Activated CD4-positive, alpha-beta T cell treated with anti-CD3 and anti-CD28 coated beads for 36 hours (primary cell): ENCODE data around the gene LRRC42. TPM values are rescaled to one million over a fixed set of nuclear protein-coding genes. Genes with fewer than 3 reads are reported as not detected.

Source experiments
- ATAC-seq: fragments of 200-7000 bp; cut with Tn5 transposase; one replicate; pipeline ENCODE4 v1.10.0; 2021; ENCODE audit warnings: mild to moderate bottlenecking, moderate library complexity
- CTCF ChIA-PET: fragments of 350-600 bp; sonication (Branson Sonifier 250); formaldehyde crosslinking; loops from one replicate; lab custom pipeline; 2021; ENCODE audit warnings: antibody characterized with exemption; lab: Charles Lee
- POLR2A ChIA-PET: fragments of 350-600 bp; sonication (Branson Sonifier 250); formaldehyde crosslinking; loops from one replicate; lab custom pipeline; 2021; ENCODE audit warnings: antibody characterized with exemption, inconsistent platforms; lab: Charles Lee
- DNase-seq: peaks from one replicate; pipeline ENCODE4 v3.0.0-alpha.2; 2020
- H3K27ac Mint-ChIP-seq: one replicate; pipeline ENCODE4 v1.8.0; 2021; ENCODE audit warnings: mixed read lengths
- H3K27me3 Mint-ChIP-seq: one replicate; pipeline ENCODE4 v1.8.0; 2021; ENCODE audit warnings: mixed read lengths
- H3K36me3 Mint-ChIP-seq: one replicate; pipeline ENCODE4 v1.8.0; 2021; ENCODE audit warnings: low read depth, mixed read lengths
- H3K4me1 Mint-ChIP-seq: one replicate; pipeline ENCODE4 v1.8.0; 2021; ENCODE audit warnings: mixed read lengths
- H3K4me3 Mint-ChIP-seq: one replicate; pipeline ENCODE4 v1.8.0; 2021; ENCODE audit warnings: mild to moderate bottlenecking, moderate library complexity, mixed read lengths
- H3K9me3 Mint-ChIP-seq: one replicate; pipeline ENCODE4 v1.8.0; 2021; ENCODE audit warnings: low read depth, mixed read lengths
- intact Hi-C, 2 experiments: fragments of 100-400 bp; cut with DNase I in 1 of 2; cut with micrococcal nuclease in 1 of 2; formaldehyde crosslinking; loops; one replicate each; pipeline versions ENCODE4 v1.14.2 to v1.15.1; 2022 to 2024; cut with DNase I, micrococcal nuclease
- total RNA-seq, 2 experiments: library from RNA; stranded (reverse); gene quantifications; one replicate each; pipeline ENCODE4 v1.2.3, GENCODE V29; 2021

LRRC42 gene
- total RNA-seq, 2 experiments from 2014 or later = 25.4 to 31.3 TPM

DNA sequence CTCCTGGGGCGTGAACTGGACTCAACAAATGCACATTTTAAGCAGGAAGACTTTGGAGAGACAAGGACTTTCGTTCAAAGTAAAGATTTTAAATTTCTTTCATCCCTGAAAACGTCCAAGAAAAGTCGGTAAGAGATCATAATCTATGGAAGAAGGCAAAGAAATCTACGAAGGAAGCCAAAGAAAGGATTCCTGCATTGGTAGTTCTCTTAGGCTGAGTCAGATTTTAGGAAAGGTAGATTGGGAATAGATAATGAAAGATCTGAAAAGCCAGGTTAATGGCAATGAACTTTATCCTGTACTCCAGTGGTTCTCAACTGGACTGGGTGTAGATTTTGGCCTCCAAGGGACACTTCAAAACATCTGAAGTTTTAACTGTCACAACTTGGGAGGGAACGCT is 3.1 kb upstream of the LRRC42 start:
- H3K27me3 Mint-ChIP-seq = no peaks in the 10 kb centered on the region
- H3K9me3 Mint-ChIP-seq = no peaks in the 10 kb centered on the region
- H3K4me3 Mint-ChIP-seq = peak overlapping the region; percentile 9
- ATAC-seq = no peak
- H3K27ac Mint-ChIP-seq = peak overlapping the region; percentile 23
- intact Hi-C loops = loop anchor here in 1 of 2 experiments (2.0 kb wide), 1 partner anchor 24 kb away; no protein-coding TSS in a partner anchor
- peaks cover 28% of the 10 kb centered on the region for H3K36me3 Mint-ChIP-seq
- peaks cover 51% of the 10 kb centered on the region for H3K4me1 Mint-ChIP-seq
- POLR2A ChIA-PET = interaction anchor here (0.6 kb wide), 1 partner anchor 749 kb away, joined by 4 read pairs; no protein-coding TSS in a partner anchor
- CTCF ChIA-PET = interaction anchor here (1.5 to 9.7 kb wide), 4 partner anchors 16 to 83 kb away, joined by 5 to 93 read pairs (median 8); no protein-coding TSS in a partner anchor
- no peak for DNase-seq

DNA sequence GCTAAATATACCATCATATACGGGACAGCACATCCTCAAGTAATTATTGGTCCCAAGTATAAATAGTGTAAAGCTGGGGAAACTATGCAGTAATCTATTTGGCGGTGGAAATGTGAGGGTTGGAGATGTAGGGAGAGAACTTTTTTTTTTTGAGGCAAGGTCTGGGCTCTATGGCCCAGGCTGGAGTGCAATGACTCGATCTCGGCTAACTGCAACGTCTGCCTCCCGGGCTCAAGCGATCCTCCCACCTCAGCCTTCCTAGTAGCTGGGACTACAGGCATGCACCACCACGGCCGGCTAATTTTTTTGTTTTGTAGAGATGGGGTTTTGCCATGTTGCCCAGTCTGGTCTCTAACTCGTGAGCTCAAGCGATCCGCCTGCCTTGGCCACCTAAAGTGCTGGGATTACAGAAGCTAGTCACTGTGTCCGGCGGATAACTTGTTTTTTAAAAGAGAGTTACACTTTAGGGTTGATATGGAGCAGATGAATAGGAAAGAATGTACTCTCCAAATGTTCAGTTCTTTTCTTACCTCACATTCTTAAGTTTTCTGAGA is 2.6 kb upstream of the LRRC42 start:
- peaks cover 50% of the 10 kb centered on the region for H3K4me1 Mint-ChIP-seq
- ChIA-PET POLR2A (no interaction called here), CTCF (interaction anchor here (0.7 to 9.7 kb wide), 3 partner anchors 29 to 82 kb away, joined by 3 to 93 read pairs (median 5); no protein-coding TSS in a partner anchor)
- no peaks in the 10 kb centered on the region for H3K27me3 Mint-ChIP-seq
- DNase-seq (no peak), ATAC-seq (no peak)
- H3K27ac Mint-ChIP-seq = peak overlapping the region; percentile 38
- no peaks in the 10 kb centered on the region for H3K9me3 Mint-ChIP-seq
- H3K36me3 Mint-ChIP-seq = peaks cover 24% of the 10 kb centered on the region
- intact Hi-C loops = loop anchor here in 1 of 2 experiments (2.0 kb wide), 1 partner anchor 25 kb away; no protein-coding TSS in a partner anchor
- H3K4me3 Mint-ChIP-seq = peak overlapping the region; percentile 95

DNA sequence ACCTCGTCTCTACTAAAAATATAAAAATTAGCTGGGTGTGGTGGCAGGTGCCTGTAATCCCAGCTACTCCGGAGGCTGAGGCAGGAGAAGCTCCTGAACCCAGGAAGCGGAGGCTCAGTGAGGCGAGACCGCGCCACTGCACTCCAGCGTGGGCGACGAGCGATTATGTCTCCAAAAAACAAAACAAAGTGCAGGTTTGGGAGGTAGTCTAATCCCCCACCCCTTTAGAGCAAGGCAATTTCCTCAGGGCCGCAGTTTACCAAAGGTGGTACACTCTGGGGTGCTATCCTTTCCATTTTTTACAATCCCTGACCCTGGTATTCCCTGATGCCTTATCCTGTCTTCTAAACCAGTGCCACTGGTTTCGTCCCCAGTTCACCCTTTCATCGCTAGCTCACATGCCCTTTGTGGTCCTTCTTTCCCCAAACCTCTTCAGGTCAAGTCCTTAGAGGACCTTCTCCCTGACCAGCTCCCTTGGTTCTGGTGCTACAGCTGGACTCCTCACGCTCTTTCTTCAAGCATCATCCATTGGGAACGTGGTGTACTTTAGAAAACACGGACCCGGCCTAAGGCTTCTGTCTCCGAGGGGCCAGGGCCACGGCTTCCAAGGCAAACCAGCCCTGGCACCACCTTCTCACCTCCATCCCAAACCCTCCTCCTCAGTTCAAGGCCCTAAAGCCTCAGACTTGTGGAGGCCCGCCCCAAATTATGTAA is 1.5 kb upstream of the LRRC42 start:
- Mint-ChIP-seq H3K27ac (peak overlapping the region; percentile 89), H3K9me3 (no peaks in the 10 kb centered on the region), H3K4me1 (peaks cover 53% of the 10 kb centered on the region), H3K36me3 (peaks cover 22% of the 10 kb centered on the region), H3K27me3 (no peaks in the 10 kb centered on the region), H3K4me3 (peak overlapping the region; percentile 95)
- DNase-seq (peak; percentile 21), ATAC-seq (no peak)
- POLR2A ChIA-PET = interaction anchor here (0.9 to 2.3 kb wide), 2 partner anchors 55 to 108 kb away, joined by 9 to 16 read pairs; partner anchors contain the start of genes TCEANC2, TMEM59 and YIPF1
- CTCF ChIA-PET = interaction anchor here (0.6 to 9.7 kb wide), 6 partner anchors 10 to 83 kb away, joined by 3 to 93 read pairs (median 4); no protein-coding TSS in a partner anchor
- intact Hi-C loops = loop anchor here (1.0 to 5.0 kb wide), 6 partner anchors 106 to 1577 kb away; partner anchors contain the start of genes CC2D1B (in 1 of the 2), CZIB (in 1 of the 2), LRP8 (in 1 of the 2) and NDC1 (in 1 of the 2)

DNA sequence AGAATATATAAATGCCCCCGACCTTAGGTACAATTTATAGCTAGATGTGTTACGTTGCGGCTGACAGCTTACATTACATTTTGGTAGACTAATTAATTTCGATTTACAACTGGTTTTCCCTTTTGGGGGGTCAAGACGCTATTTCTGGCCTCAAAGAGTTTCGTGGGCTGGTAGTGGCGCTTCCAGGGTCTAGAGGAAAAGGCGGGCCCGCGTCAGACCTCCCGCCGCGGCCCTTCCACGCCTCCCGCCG is 1.0 kb upstream of the LRRC42 start:
- ChIA-PET CTCF (interaction anchor here (0.5 to 9.7 kb wide), 6 partner anchors 11 to 83 kb away, joined by 3 to 93 read pairs (median 4); no protein-coding TSS in a partner anchor), POLR2A (interaction anchor here (0.9 to 2.3 kb wide), 3 partner anchors 55 to 108 kb away, joined by 4 to 16 read pairs (median 9); partner anchors contain the start of genes TCEANC2, TMEM59 and YIPF1)
- intact Hi-C loops = loop anchor here (1.0 to 5.0 kb wide), 6 partner anchors 107 to 1578 kb away; partner anchors contain the start of genes CC2D1B (in 1 of the 2), CZIB (in 1 of the 2), LRP8 (in 1 of the 2) and NDC1 (in 1 of the 2)
- no peak for ATAC-seq
- Mint-ChIP-seq H3K27ac (peak overlapping the region; percentile 89), H3K27me3 (no peaks in the 10 kb centered on the region), H3K4me1 (peaks cover 52% of the 10 kb centered on the region), H3K4me3 (peak overlapping the region; percentile 95), H3K36me3 (peaks cover 21% of the 10 kb centered on the region), H3K9me3 (no peaks in the 10 kb centered on the region)
- no peak for DNase-seq

DNA sequence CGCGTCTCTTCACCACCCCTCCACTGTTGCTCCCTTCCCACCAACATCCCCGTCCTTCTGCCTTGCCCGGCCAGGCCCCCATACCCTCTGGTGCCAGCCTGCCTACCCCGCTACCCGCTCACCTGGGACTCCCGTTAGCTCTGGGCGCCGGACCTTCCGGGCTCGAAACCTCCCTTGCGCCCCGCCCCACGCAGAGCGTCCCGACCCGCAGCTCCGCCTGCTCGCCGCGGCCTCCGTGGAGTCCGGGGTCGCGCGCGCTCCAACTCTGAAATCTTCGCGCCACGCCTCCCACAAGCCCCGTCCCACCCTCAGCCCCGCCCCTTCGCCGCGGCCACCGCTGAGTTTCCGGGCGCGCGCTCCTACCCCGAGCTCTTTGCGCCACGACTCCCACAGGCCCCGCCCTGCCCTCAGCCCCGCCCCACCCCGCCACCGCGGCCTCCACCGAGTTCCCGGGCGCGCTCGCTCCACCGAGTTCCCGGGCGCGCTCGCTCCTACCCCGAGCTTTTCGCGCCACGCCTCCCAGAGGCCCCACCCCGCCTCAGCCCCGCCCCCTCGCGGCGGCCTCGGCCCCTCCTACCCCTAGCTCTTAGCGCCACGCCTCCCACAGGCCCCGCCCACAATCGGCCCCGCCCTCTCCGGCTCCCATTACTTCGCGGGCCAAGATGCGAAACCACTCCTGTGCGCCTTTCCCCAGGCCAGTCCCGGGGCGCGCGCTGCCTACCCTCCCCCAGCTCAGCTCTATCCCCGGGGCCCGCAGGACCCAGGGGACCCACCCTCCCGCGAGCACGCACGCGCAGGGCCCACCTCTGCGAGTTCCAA is 508 bp upstream of the LRRC42 start, which contains the start of gene IFT25:
IFT25 (minus strand) TSS at position 267 of the 819 bp plus-strand sequence. CDS start 5,617 bp downstream, outside the sequence.
- Mint-ChIP-seq H3K9me3 (no peaks in the 10 kb centered on the region), H3K4me1 (peaks cover 50% of the 10 kb centered on the region), H3K27ac (peak within 1 kb of the TSS; percentile 89), H3K36me3 (peaks cover 19% of the 10 kb centered on the region), H3K4me3 (peak within 1 kb of the TSS; percentile 95), H3K27me3 (no peaks in the 10 kb centered on the region)
- DNase-seq = peak; percentile 99
- ChIA-PET CTCF (interaction anchor here (0.5 to 9.7 kb wide), 7 partner anchors 11 to 84 kb away, joined by 3 to 93 read pairs (median 4); no protein-coding TSS in a partner anchor), POLR2A (interaction anchor here (0.6 to 2.3 kb wide), 6 partner anchors 10 to 168 kb away, joined by 3 to 16 read pairs (median 4); partner anchors contain the start of genes TCEANC2, TMEM59 and YIPF1)
- intact Hi-C loops = loop anchor here (1.0 to 5.0 kb wide), 12 partner anchors 55 to 1578 kb away; partner anchors contain the start of genes NDC1 (in 2 of the 2), TCEANC2 (in 2 of the 2), TMEM59 (in 2 of the 2) and CC2D1B (in 1 of the 2)
- ATAC-seq = peak; percentile 79

DNA sequence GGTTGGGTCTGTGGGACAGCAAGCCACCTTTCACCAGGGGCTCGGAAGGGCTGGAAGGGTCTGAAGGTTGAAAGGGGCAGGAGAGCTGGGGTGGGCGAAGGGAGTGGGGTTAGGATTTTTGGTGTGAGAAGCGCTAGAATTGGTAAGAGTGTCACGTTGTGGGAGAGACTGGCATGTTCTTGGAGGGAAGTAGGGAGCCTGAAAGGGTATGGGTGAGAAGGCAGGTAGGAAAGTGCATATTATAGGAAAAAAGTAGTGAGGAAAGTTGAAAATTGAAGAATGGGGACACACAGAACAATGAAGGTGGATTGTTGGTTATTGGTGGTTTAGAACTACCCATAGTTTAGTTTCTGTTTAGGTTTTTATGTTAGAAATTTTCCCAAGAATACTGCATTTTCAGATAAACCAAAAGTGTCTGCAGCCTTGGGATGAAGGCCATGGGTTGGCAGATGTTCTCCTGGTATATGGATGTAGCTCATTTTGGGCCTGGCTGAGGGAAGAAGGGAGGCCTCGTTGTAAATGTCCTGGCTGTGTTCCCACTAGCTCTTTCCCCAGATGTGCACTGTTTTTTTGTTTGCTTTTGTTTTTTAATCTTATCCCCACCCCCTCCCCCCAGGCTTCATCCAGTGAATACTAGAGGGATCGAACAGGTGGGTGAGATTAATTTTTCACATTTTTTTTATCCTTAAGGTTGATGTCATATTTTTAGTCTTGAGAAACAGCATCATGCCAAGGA is 1.2 kb downstream of the LRRC42 start:
- POLR2A ChIA-PET = interaction anchor here (1.2 kb wide), 1 partner anchor 102 kb away, joined by 3 read pairs; no protein-coding TSS in a partner anchor
- Mint-ChIP-seq H3K36me3 (peaks cover 24% of the 10 kb centered on the region), H3K27me3 (no peaks in the 10 kb centered on the region), H3K4me1 (peaks cover 49% of the 10 kb centered on the region), H3K4me3 (peak overlapping the region; percentile 95), H3K9me3 (no peaks in the 10 kb centered on the region), H3K27ac (peak overlapping the region; percentile 69)
- intact Hi-C loops = loop anchor here (2.0 to 5.0 kb wide), 4 partner anchors 620 to 1580 kb away; partner anchors contain the start of genes CC2D1B (in 1 of the 2), CZIB (in 1 of the 2) and LRP8 (in 1 of the 2)
- CTCF ChIA-PET = interaction anchor here (0.9 to 9.7 kb wide), 12 partner anchors 11 to 110 kb away, joined by 3 to 93 read pairs (median 4); no protein-coding TSS in a partner anchor
- ATAC-seq (no peak), DNase-seq (peak; percentile 10)

DNA sequence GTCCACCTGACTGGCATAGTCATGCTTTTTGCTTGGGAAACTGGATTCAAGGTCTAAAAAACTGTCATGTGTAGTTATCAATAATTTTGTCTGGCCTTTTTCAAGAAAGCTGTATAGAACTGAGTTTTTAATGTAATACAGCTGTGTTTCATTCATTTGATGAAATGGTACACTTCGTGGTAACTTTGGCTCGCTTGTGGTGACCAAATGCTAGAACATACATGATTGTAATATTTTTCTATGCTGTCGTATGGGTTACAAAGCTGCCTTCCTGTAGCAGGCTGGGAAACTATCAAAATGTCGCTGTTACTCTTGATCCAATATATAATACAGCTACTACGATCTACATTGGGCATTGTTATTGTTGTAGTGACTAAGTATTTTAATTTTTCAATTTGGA is 2.1 kb downstream of the LRRC42 start:
- ATAC-seq (no peak), DNase-seq (no peak)
- no peaks in the 10 kb centered on the region for H3K27me3 Mint-ChIP-seq
- H3K27ac Mint-ChIP-seq = no peak overlapping the region
- H3K4me1 Mint-ChIP-seq = peaks cover 40% of the 10 kb centered on the region
- H3K9me3 Mint-ChIP-seq = no peaks in the 10 kb centered on the region
- peaks cover 30% of the 10 kb centered on the region for H3K36me3 Mint-ChIP-seq
- intact Hi-C loops = loop anchor here (2.0 to 5.0 kb wide), 4 partner anchors 69 to 1581 kb away; partner anchors contain the start of genes CC2D1B (in 1 of the 2), CZIB (in 1 of the 2) and LRP8 (in 1 of the 2)
- POLR2A ChIA-PET = interaction anchor here (1.2 to 1.5 kb wide), 2 partner anchors 69 to 101 kb away, joined by 3 to 4 read pairs; no protein-coding TSS in a partner anchor
- CTCF ChIA-PET = interaction anchor here (0.7 to 9.7 kb wide), 15 partner anchors 10 to 90 kb away, joined by 3 to 93 read pairs (median 4); no protein-coding TSS in a partner anchor
- no peak overlapping the region for H3K4me3 Mint-ChIP-seq

DNA sequence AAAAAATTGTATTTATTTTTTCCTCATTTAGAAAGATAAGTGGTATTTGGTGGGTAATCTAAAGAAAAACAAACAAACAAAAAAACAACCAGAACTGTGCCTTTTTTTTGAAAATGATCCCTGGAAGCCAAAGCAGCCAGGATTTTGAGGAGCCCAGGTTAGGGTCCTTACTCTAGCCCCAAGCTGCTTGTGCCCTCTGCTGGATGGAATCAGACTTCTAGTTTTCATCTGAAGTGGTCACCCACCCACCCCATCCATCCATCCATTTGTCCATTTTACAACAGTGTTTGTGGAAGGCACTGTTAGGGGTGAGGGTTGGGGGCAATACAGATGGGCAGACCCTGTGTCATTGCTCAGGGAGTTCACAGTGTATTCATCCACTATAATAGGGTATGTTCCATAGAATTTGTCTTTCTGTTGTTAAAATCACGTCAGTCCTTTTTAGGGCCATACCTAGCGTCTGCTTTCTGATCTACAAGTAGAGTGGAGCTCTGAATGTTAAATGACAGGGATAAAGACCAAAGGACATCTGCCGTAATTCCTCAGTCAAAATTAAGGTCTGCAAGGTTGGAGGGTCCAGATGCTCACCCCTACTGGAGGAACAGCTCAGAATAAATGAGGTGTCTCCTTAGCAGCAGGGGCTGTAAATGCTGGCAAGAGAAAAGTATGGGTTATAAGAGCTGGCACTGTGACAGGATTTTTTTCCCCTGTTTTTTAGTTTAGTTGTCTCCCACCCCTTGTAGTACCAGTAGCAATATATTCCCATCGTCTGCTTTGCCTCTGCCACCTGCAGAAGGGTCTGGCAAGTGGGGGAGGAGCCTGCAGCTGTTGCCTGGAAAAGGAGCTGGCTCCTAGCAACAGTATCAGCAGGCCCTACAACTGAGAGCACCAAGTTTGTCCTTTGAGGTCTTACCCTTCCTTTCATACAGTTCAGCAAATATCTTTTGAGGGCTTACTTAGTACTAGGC is 3.2 kb downstream of the LRRC42 start:
- no peak for ATAC-seq
- Mint-ChIP-seq H3K36me3 (peaks cover 26% of the 10 kb centered on the region), H3K9me3 (no peaks in the 10 kb centered on the region)

More for the DNA sequence above, 3.2 kb downstream of the LRRC42 start:
- Mint-ChIP-seq H3K27ac (no peak overlapping the region), H3K4me3 (no peak overlapping the region), H3K27me3 (no peaks in the 10 kb centered on the region), H3K4me1 (peaks cover 29% of the 10 kb centered on the region)
- ChIA-PET POLR2A (interaction anchor here (0.6 to 1.5 kb wide), 2 partner anchors 70 to 120 kb away, joined by 3 to 4 read pairs; no protein-coding TSS in a partner anchor), CTCF (interaction anchor here (0.7 to 9.7 kb wide), 17 partner anchors 10 to 124 kb away, joined by 3 to 93 read pairs (median 3); no protein-coding TSS in a partner anchor)
- DNase-seq = peak; percentile 53
- intact Hi-C loops = loop anchor here (1.0 to 5.0 kb wide), 6 partner anchors 71 to 1582 kb away; partner anchors contain the start of genes CC2D1B (in 1 of the 2), CZIB (in 1 of the 2) and LRP8 (in 1 of the 2)
